GM12874 (cell line): ENCODE data around the gene ABAT.

Experiments
- TF ChIP-seq, protein P1 (sequence below): IDR thresholded peaks from 2 replicates; pipeline ENCODE4 v1.5.1; 2011; ENCODE audit warnings: low read depth, mild to moderate bottlenecking, control low read depth, low read length, moderate library complexity; ENCODE audit not compliant: insufficient read depth

Gene ABAT

DNA sequence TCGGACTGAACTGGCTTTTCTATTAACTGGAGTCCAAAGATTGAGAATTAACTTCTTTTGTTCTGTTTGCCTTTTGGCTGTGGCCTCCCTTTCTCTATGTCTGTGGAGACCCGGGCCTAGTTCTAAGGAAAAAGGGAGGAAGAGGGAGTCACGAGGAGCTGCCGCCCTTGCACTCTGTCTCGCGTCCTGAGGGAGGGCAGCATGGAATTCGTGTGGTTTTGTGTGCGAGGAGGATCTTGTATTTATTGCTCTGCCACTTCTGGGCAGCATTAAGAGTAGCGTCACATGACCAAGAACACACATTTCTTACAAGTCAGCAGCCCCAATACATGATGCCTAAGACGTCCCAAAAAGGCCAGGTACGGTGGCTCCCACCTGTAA, 29.3 kb upstream of the ABAT start:
- TF ChIP-seq, protein P1, sequence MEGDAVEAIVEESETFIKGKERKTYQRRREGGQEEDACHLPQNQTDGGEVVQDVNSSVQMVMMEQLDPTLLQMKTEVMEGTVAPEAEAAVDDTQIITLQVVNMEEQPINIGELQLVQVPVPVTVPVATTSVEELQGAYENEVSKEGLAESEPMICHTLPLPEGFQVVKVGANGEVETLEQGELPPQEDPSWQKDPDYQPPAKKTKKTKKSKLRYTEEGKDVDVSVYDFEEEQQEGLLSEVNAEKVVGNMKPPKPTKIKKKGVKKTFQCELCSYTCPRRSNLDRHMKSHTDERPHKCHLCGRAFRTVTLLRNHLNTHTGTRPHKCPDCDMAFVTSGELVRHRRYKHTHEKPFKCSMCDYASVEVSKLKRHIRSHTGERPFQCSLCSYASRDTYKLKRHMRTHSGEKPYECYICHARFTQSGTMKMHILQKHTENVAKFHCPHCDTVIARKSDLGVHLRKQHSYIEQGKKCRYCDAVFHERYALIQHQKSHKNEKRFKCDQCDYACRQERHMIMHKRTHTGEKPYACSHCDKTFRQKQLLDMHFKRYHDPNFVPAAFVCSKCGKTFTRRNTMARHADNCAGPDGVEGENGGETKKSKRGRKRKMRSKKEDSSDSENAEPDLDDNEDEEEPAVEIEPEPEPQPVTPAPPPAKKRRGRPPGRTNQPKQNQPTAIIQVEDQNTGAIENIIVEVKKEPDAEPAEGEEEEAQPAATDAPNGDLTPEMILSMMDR, result no peak

DNA sequence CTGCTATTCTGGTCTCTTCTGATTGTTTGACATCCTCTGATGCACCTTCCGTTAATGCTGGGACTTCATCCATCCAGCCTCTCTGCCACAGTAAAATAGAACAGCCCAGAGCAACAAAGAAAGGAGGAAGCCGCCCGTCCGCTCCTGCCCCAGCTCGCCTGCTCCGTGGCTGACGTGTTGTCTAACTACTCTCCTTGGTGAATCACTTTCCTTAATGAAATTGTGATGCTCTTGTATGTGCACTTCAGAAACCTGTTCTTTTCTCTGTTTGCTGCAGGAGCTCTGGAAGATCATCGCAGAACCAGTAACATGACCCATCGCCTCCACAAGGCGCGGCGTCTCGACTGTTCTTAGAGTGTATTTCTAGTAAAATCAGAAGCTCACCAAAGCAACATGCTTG, 28.6 kb upstream of the ABAT start:
- TF ChIP-seq, protein P1, result no peak

DNA sequence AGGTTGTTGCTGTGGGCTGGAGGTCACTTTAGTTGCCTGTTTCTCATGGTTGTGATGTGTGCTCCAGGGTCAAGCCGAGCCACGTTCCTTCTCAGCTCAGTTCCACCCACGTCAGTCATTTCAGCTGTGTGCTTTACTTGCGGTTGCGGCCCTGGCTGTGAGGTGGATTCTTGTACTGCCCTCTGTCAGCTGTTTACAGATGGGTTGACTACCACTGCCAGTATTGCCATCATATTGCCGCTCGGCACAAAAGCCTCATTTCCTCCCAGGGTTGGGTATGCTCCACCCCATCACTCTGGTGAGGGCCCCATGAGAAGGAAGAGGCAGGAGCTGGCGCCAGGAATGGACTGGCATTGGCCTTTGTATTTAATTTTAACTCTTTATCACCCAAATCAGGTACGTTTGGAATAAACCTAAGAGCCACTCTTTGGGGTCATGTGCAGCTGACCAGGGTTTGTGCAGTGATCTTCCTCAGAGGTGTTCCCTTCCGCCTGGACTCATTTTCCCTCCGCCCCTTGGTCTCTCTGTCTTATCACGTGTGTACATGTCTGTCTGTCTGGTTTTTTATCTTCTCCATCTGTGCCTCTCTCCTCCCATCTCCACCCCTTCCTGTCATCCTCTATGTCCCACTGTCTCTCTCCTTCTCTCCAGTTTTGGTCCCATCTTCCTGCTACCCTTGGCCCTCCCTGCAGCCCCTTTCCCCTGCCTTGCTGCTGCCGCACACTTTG, 27.9 kb upstream of the ABAT start:
- TF ChIP-seq, protein P1, result no peak

DNA sequence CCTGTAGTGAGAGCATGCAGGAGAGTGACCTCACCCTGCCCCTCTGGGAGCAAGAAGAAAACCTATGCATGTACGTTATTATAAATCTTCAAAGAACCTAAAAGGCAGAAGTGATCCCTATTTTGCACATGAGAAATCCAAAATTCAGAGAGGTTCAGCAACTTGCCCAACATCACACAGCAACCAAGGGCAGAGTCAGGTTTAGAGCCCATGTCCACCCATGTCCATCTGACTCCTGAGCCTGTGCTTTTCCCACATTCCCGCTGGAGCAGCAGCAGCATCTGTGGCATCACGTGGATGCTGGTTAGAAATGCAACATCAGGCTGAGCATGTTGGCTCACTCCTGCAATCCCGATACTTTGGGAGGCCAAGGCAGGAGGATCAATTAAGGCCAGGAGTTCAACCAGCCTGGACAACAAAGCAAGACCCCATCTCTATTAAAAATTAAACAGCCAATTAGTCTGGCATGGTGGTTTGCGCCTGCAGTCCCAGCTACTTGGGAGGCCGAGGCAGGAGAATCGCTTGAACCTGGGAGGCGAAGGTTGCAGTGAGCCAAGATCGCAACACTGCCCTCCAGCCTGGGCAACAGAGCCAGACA, 26.6 kb upstream of the ABAT start:
- TF ChIP-seq, protein P1, result no peak

DNA sequence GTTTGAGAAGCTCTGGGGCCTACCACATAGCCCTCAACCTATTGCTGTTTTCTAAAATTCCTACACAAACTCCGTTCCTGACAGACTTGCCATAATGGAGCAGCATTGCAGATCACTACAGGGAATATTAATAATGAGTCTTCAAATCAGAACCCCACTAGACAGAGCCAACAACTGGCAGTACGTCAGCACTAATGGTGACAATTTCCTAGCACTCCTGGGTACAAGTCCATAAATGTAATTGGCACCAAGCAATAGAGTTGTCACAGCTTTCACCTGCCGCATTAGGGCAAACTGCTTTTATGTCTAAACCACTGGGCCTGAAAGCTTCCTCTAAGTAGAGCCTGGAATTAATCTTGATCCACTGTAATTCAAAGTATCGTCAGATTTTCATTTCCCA, 25.5 kb upstream of the ABAT start:
- TF ChIP-seq, protein P1, result no peak

DNA sequence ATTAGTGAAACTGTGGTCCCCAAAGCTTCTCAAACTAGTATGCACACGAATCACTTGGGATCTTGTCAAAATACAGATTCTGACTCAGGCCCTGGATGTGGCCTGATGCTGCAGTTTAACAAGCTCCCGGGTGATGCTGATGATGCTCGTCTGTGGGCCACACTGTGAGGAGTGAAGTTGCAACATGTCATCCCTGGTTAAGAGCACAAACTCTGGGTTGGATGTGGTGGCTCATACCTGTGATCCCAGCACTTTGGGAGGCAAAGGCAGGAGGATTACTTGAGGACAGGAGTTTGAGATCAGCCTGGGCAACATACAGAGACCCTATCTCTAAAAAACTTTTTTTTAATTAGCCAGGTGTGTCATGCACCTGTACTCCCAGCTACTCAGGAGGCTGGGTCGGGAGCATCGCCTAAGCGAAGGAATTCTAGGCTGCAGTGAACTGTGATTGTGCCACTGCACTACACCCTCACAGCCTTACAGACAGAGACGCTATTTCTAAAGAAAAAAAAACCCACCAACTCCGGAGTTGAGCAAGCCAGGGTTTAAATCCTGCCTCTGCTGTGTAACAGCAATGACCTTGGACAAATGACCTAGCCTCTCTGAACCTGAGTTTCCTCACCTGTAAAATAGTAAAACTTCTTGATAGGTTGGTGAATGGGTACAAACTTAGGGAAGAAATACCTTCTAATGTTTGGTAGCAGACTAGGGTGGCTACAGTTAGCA, 24.4 kb upstream of the ABAT start:
- TF ChIP-seq, protein P1, result no peak

DNA sequence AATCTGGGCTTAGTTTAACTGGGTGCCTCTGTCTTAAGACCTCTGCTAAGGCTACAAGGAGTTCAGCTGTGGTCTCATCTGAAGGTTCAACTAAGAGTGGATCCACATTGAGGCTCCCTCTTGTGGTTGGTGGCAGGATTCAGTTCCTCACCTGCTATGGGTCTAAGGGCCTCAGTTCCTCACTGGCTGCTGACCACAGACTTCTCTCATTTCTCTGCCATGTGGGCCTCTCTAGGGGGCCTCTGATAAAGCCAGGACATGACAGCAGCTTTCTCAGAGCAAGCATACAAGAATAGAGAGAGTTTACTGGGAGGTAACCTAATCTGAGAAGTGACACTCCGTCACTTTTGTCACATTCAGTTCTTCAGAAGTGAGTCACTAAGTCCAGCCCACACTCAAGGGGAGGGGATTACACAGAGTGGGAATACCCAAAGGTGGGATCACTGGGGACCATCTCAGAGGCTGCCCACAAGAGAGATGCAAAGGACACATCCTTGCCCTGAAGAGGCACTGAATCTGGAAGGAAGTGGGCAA, 19.2 kb upstream of the ABAT start:
- TF ChIP-seq, protein P1, result peak; percentile 66
